SU-DHL-6 (cell line): ENCODE measurements around the gene TOP3A.

Source experiments
- CTCF ChIP-seq: fragments of 200-600 bp; sonication (generic); IDR thresholded peaks from one replicate; pipeline ENCODE4 v1.5.1; 2017; ENCODE audit warnings: antibody characterized with exemption, mild to moderate bottlenecking, low read length, moderate library complexity; ENCODE audit not compliant: insufficient read depth, poor library complexity, severe bottlenecking
- EZH2phosphoT487 ChIP-seq: fragments of 200-600 bp; sonication (generic), shearing (Covaris generic); conservative IDR thresholded peaks from 2 replicates; pipeline ENCODE4 v1.6.1; 2018; ENCODE audit warnings: mild to moderate bottlenecking, antibody characterized with exemption, low read length, moderate library complexity, mixed read lengths

- TF ChIP-seq CTCF, result no peak
- no peak for TF ChIP-seq EZH2phosphoT487
These were observed 87.2 kb downstream of the TOP3A start for GRCh38 chr17:18227635-18228034.
